Mammary epithelial cell (primary cell): ENCODE measurements around the gene ACSS1.

Experiments used
- CTCF ChIP-seq, 2 donors: IDR thresholded peaks in 1 of 2; conservative IDR thresholded peaks in 1 of 2; 2 replicates each; pipeline ENCODE4 v1.5.1; 2011 to 2012; ENCODE audit warnings: inconsistent platforms in 2 of 2, low read length in 2 of 2, mild to moderate bottlenecking in 2 of 2, control low read depth in 1 of 2, low read depth in 1 of 2; ENCODE audit not compliant: insufficient read depth in 1 of 2; ENCODE audit errors: extremely low read depth in 1 of 2
- EZH2 ChIP-seq: IDR thresholded peaks from 2 replicates; pipeline ENCODE4 v1.6.1; 2012; ENCODE audit warnings: low read length, inconsistent platforms, borderline replicate concordance

- TF ChIP-seq CTCF (conservative IDR thresholded peaks at IDR 0.05 in 1 of 2, IDR thresholded peaks at IDR 0.05 in 1 of 2; ENCODE audit: extremely low read depth in 1 of 2, insufficient read depth in 1 of 2, low read depth in 1 of 2, low read length in 2 of 2) (no peak), EZH2 (no peak)
Observed at GRCh38 chr20:25081730-25082497, 24.0 kb upstream of the ACSS1 start, which contains the start of gene VSX1.
